Limb (tissue), 2 donors: ENCODE results near the gene OLFML1.

Experiments used
- DNase-seq, 2 donors: peaks; one replicate each; pipeline ENCODE4 v3.0.0-alpha.2; 2016; ENCODE audit errors: extremely low spot score in 2 of 2

Gene OLFML1

GRCh38 chr11:7485186-7486097 is at the start of gene OLFML1:
Gene OLFML1 (plus strand): TSS chr11:7485506. CDS start chr11:7485876, 370 bp downstream.
- peak; percentile 59 to 89 for DNase-seq

GRCh38 chr11:7436146-7436545 is 49.2 kb upstream of the OLFML1 start:
- no peak for DNase-seq

- no peak for DNase-seq
These were observed 48.6 kb upstream of the OLFML1 start for GRCh38 chr11:7436657-7437056.

GRCh38 chr11:7437696-7438095 is 47.6 kb upstream of the OLFML1 start:
- no peak for DNase-seq

GRCh38 chr11:7439746-7440320 is 45.5 kb upstream of the OLFML1 start:
- DNase-seq, result no peak

GRCh38 chr11:7442588-7443215 is 42.6 kb upstream of the OLFML1 start:
- DNase-seq, result peak; percentile 59 to 82

GRCh38 chr11:7444091-7444981 is 41.0 kb upstream of the OLFML1 start:
- no peak for DNase-seq

GRCh38 chr11:7445564-7445963 is 39.7 kb upstream of the OLFML1 start:
- no peak for DNase-seq

- DNase-seq, result no peak
These were observed 37.1 kb upstream of the OLFML1 start for GRCh38 chr11:7448201-7448600.

- DNase-seq, result no peak
These were observed 36.0 kb upstream of the OLFML1 start for GRCh38 chr11:7449211-7449840.

- no peak for DNase-seq
These were observed 35.5 kb upstream of the OLFML1 start for GRCh38 chr11:7449841-7450214.

GRCh38 chr11:7450836-7451235 is 34.5 kb upstream of the OLFML1 start:
- DNase-seq, result no peak

- no peak for DNase-seq
These were observed 33.8 kb upstream of the OLFML1 start for GRCh38 chr11:7451520-7451919.

GRCh38 chr11:7451952-7452494 is 33.3 kb upstream of the OLFML1 start:
- DNase-seq, result no peak

- no peak for DNase-seq
These were observed 30.5 kb upstream of the OLFML1 start for GRCh38 chr11:7454854-7455253.

GRCh38 chr11:7457211-7457610 is 28.1 kb upstream of the OLFML1 start:
- DNase-seq, result no peak

- no peak for DNase-seq
These were observed 22.6 kb upstream of the OLFML1 start for GRCh38 chr11:7462706-7463105.

GRCh38 chr11:7467652-7468051 is 17.7 kb upstream of the OLFML1 start:
- no peak for DNase-seq

- DNase-seq, result no peak
These were observed 15.9 kb upstream of the OLFML1 start for GRCh38 chr11:7469351-7469865.

- no peak for DNase-seq
These were observed 14.2 kb upstream of the OLFML1 start for GRCh38 chr11:7471071-7471470.
